Parathyroid adenoma (tissue), 2 donors: ENCODE data around the gene SRGAP1.

ENCODE experiments used
- H2AFZ ChIP-seq: fragments of 300-600 bp; sonication (generic); one replicate; pipeline ENCODE4 v1.7.0; 2017; ENCODE audit warnings: antibody characterized with exemption, mild to moderate bottlenecking
- H3K27ac ChIP-seq: fragments of 300-600 bp; sonication (generic); one replicate; pipeline ENCODE4 v1.7.0; 2017
- H3K27me3 ChIP-seq: fragments of 300-600 bp; sonication (generic); one replicate; pipeline ENCODE4 v1.7.0; 2017; ENCODE audit warnings: low read length; ENCODE audit not compliant: control insufficient read depth, insufficient read depth
- H3K36me3 ChIP-seq: fragments of 300-600 bp; sonication (generic); one replicate; pipeline ENCODE4 v1.7.0; 2017; ENCODE audit warnings: low read length; ENCODE audit not compliant: control insufficient read depth, insufficient read depth
- H3K4me1 ChIP-seq: fragments of 300-600 bp; sonication (generic); one replicate; pipeline ENCODE4 v1.7.0; 2017; ENCODE audit warnings: control low read depth
- H3K4me2 ChIP-seq: fragments of 300-600 bp; sonication (generic); one replicate; pipeline ENCODE4 v1.7.0; 2017; ENCODE audit warnings: low read length
- H3K4me3 ChIP-seq: fragments of 300-600 bp; sonication (generic); one replicate; pipeline ENCODE4 v1.7.0; 2017; ENCODE audit warnings: low read depth, low read length
- H3K79me2 ChIP-seq: fragments of 300-600 bp; sonication (generic); one replicate; pipeline ENCODE4 v1.7.0; 2017; ENCODE audit warnings: control low read depth
- H3K9ac ChIP-seq: fragments of 300-600 bp; sonication (generic); one replicate; pipeline ENCODE4 v1.7.0; 2017; ENCODE audit warnings: mild to moderate bottlenecking
- H3K9me3 ChIP-seq: fragments of 300-600 bp; sonication (generic); one replicate; pipeline ENCODE4 v1.7.0; 2017; ENCODE audit warnings: low read length; ENCODE audit not compliant: control insufficient read depth
- CTCF ChIP-seq: fragments of 300-600 bp; sonication (generic); IDR thresholded peaks from one replicate; pipeline ENCODE4 v1.7.0; 2017; ENCODE audit warnings: antibody characterized with exemption, mild to moderate bottlenecking
- donor health status: primary hyperparathyroidism.

Gene SRGAP1

DNA sequence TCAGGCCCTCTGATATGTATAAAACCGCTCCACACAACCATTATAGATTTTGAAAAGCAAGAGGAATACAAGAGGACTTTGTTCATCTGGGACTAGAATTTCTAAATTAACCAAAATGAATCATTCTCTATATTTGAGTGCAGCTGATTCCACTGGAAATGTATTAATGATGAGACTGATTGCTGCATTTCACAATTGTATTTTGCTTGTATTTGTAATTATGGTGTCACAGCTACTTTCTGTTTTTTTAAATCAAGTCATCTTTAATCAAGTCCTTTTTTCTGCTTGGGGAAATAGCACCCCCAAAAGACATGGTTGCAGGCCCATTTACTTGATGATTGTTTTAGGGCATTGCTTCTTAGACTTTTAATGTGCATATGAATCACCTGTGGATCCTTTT is 215.2 kb downstream of the SRGAP1 start:
- no peaks in the 10 kb centered on the region for H3K79me2 ChIP-seq
- no peak overlapping the region for H3K9ac ChIP-seq
- TF ChIP-seq CTCF: no peak
- no peaks in the 10 kb centered on the region for H3K27me3 ChIP-seq
- no peak overlapping the region for H3K4me3 ChIP-seq
- H3K36me3 ChIP-seq: no peaks in the 10 kb centered on the region
- H3K4me1 ChIP-seq: no peaks in the 10 kb centered on the region
- no peak overlapping the region for H3K27ac ChIP-seq
- no peak overlapping the region for H2AFZ ChIP-seq
- H3K9me3 ChIP-seq: no peaks in the 10 kb centered on the region
- no peak overlapping the region for H3K4me2 ChIP-seq

GRCh38 chr12:64061868-64062375 is 217.4 kb downstream of the SRGAP1 start:
- H3K36me3 ChIP-seq: no peaks in the 10 kb centered on the region
- H3K4me2 ChIP-seq: no peak overlapping the region
- H3K4me1 ChIP-seq: no peaks in the 10 kb centered on the region
- H3K9ac ChIP-seq: no peak overlapping the region
- H3K27ac ChIP-seq: no peak overlapping the region
- no peak overlapping the region for H2AFZ ChIP-seq
- H3K27me3 ChIP-seq: no peaks in the 10 kb centered on the region
- no peak overlapping the region for H3K4me3 ChIP-seq
- no peaks in the 10 kb centered on the region for H3K9me3 ChIP-seq
- no peak for TF ChIP-seq CTCF
- no peaks in the 10 kb centered on the region for H3K79me2 ChIP-seq

DNA sequence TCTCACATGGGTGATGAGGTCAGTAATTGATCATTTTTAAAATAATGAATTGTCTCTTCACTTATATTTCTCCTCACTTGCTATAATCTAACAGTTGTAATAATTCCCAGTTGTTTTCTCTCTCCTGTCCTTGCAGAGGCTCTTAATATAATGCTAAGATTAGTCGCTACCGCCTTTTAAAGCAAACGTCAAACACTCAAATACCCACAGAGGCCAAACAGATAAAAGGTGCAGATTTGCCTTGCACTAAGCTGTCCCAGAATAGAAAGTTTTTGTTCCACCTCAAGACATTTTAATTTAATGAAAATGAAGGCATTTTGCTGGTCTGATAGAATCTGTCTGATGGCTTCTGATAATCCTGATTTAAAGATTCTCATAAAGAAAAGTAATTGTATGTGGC is 218.6 kb downstream of the SRGAP1 start:
- no peak overlapping the region for H3K4me2 ChIP-seq
- H3K36me3 ChIP-seq: no peaks in the 10 kb centered on the region
- no peaks in the 10 kb centered on the region for H3K27me3 ChIP-seq
- H3K9me3 ChIP-seq: no peaks in the 10 kb centered on the region
- no peak overlapping the region for H2AFZ ChIP-seq
- TF ChIP-seq CTCF: no peak
- H3K9ac ChIP-seq: no peak overlapping the region
- no peak overlapping the region for H3K27ac ChIP-seq
- H3K4me1 ChIP-seq: no peaks in the 10 kb centered on the region
- H3K4me3 ChIP-seq: no peak overlapping the region
- H3K79me2 ChIP-seq: no peaks in the 10 kb centered on the region

DNA sequence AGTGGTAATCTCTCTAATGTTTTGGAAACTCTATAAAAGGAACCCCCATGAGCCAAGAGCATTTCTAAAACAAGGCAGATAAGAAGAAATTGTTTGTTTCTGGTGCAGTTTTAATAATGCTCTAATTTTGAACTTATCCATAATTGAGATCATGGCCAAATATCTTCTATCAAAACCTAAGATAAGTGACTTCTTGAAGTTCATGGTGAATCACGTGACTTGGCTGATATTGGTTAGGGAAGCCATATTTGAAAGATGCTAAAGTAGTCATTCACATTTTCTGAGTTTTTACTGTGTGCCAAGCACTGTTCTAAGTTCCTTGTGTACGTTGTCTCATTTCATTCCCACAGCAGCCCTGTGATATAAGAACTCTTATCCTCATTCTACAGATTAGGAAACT is 219.7 kb downstream of the SRGAP1 start:
- no peak overlapping the region for H3K4me3 ChIP-seq
- no peak for TF ChIP-seq CTCF
- H3K9me3 ChIP-seq: no peaks in the 10 kb centered on the region
- H3K36me3 ChIP-seq: no peaks in the 10 kb centered on the region
- no peaks in the 10 kb centered on the region for H3K79me2 ChIP-seq
- no peak overlapping the region for H3K4me2 ChIP-seq
- H3K9ac ChIP-seq: no peak overlapping the region
- H3K4me1 ChIP-seq: no peaks in the 10 kb centered on the region
- H3K27me3 ChIP-seq: no peaks in the 10 kb centered on the region
- no peak overlapping the region for H2AFZ ChIP-seq
- no peak overlapping the region for H3K27ac ChIP-seq

DNA sequence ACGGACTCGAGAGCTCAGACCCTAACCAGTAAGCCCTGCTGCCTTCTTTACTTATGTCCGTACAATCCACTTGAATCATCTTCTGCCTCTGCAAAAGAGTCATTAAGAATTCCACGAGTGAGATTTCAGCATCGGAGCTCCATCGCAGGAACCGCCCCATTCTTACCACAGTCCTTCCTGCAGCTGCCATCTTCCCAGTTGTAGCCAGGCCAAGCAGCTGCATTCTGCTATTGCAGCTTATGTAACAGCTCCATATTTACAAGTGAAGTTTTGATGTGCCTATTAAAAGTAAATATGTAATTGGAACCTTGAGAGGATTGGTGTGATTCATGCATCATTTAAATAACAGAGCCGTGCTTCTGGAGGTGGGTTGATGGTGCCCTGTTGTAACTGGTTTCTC is 220.2 kb downstream of the SRGAP1 start:
- H3K27me3 ChIP-seq: no peaks in the 10 kb centered on the region
- H3K27ac ChIP-seq: no peak overlapping the region
- no peaks in the 10 kb centered on the region for H3K4me1 ChIP-seq
- no peaks in the 10 kb centered on the region for H3K79me2 ChIP-seq
- H3K4me3 ChIP-seq: no peak overlapping the region
- H3K9ac ChIP-seq: no peak overlapping the region
- no peak overlapping the region for H2AFZ ChIP-seq
- no peaks in the 10 kb centered on the region for H3K36me3 ChIP-seq
- H3K4me2 ChIP-seq: no peak overlapping the region
- H3K9me3 ChIP-seq: no peaks in the 10 kb centered on the region
- TF ChIP-seq CTCF: no peak
